GM12878 (cell line): ENCODE data around the gene C1orf53.

Source experiments
- ATF7 ChIP-seq: fragments of 450-650 bp; IDR thresholded peaks from 2 replicates; pipeline ENCODE4 v1.6.1; 2016; ENCODE audit warnings: low read depth, mild to moderate bottlenecking
- CEBPB ChIP-seq, 2 experiments: fragments of 150-350 bp in 1 of 2; IDR thresholded peaks; 2 replicates each; pipeline ENCODE4 v1.6.1; 2012 to 2014; ENCODE audit warnings: low read depth in 2 of 2, low read length in 2 of 2, borderline replicate concordance in 1 of 2, inconsistent platforms in 1 of 2
- CREM ChIP-seq: IDR thresholded peaks from 2 replicates; pipeline ENCODE4 v1.6.1; 2014; ENCODE audit warnings: antibody characterized with exemption, low read depth
- CTCF ChIP-seq, 3 experiments: IDR thresholded peaks in 2 of 3; conservative IDR thresholded peaks in 1 of 3; 2 replicates each; pipeline ENCODE4 v1.5.1; 2011; ENCODE audit warnings: low read depth in 3 of 3, low read length in 3 of 3, mild to moderate bottlenecking in 3 of 3, control low read depth in 2 of 3, moderate library complexity in 2 of 3, inconsistent platforms in 1 of 3, mixed read lengths in 1 of 3; ENCODE audit not compliant: control insufficient read depth in 2 of 3, insufficient read depth in 1 of 3; ENCODE audit errors: extremely low read depth in 1 of 3
- GATAD2B ChIP-seq: fragments of 450-650 bp; conservative IDR thresholded peaks from 2 replicates; pipeline ENCODE4 v1.6.1; 2017; ENCODE audit warnings: low read depth, mild to moderate bottlenecking, moderate library complexity
- KDM1A ChIP-seq: fragments of 200-600 bp; sonication (generic); IDR thresholded peaks from 2 replicates; pipeline ENCODE4 v1.6.1; 2016; ENCODE audit warnings: borderline replicate concordance
- NFIC ChIP-seq: IDR thresholded peaks from 2 replicates; pipeline ENCODE4 v1.6.1; 2012; ENCODE audit warnings: low read depth, mild to moderate bottlenecking, inconsistent platforms, low read length, moderate library complexity
- NR2C2 ChIP-seq: IDR thresholded peaks from 2 replicates; pipeline ENCODE4 v1.6.1; 2011; ENCODE audit warnings: borderline replicate concordance, low read depth; ENCODE audit not compliant: control insufficient read depth, insufficient read length
- POLR2A ChIP-seq: IDR thresholded peaks from 2 replicates; pipeline ENCODE4 v1.6.1; 2011; ENCODE audit warnings: low read depth, mild to moderate bottlenecking, low read length
- REST ChIP-seq: IDR thresholded peaks from 2 replicates; pipeline ENCODE4 v1.6.1; 2012; ENCODE audit warnings: mild to moderate bottlenecking, low read depth, low read length
- SUZ12 ChIP-seq: fragments of 200-600 bp; sonication (generic); IDR thresholded peaks from one replicate; pipeline ENCODE4 v1.6.1; 2018; ENCODE audit warnings: antibody characterized with exemption, mild to moderate bottlenecking; ENCODE audit not compliant: unreplicated experiment
- ZNF274 ChIP-seq: IDR thresholded peaks from one replicate; pipeline ENCODE4 v1.8.0; 2011; ENCODE audit not compliant: insufficient read length, insufficient read depth
- ZZZ3 ChIP-seq: IDR thresholded peaks from 2 replicates; pipeline ENCODE4 v1.6.1; 2011; ENCODE audit warnings: low read depth; ENCODE audit not compliant: control insufficient read depth, insufficient read length

- TF ChIP-seq NFIC = no peak
- no peak for TF ChIP-seq REST
- TF ChIP-seq ZNF274 = no peak
- no peak for TF ChIP-seq CEBPB (IDR thresholded peaks at IDR 0.05; ENCODE audit: borderline replicate concordance in 1 of 2, low read depth in 2 of 2, low read length in 2 of 2)
- no peak for TF ChIP-seq CREM
- no peak for TF ChIP-seq ATF7
- TF ChIP-seq NR2C2 = no peak
- no peak for TF ChIP-seq ZZZ3
- TF ChIP-seq SUZ12 = peak; percentile 37
- no peak for TF ChIP-seq GATAD2B
- TF ChIP-seq POLR2A = no peak
- no peak for TF ChIP-seq CTCF (IDR thresholded peaks at IDR 0.05 in 2 of 3, conservative IDR thresholded peaks at IDR 0.05 in 1 of 3; ENCODE audit: control insufficient read depth in 2 of 3, extremely low read depth in 1 of 3, insufficient read depth in 1 of 3, low read depth in 3 of 3, low read length in 3 of 3)
- no peak for TF ChIP-seq KDM1A
These were observed 7.9 kb downstream of the C1orf53 start for GRCh38 chr1:197910120-197910991.
